Mucosa of gallbladder (tissue), 1 donor: ENCODE data around the gene ABCC6. TPM values are rescaled to one million over a fixed set of nuclear protein-coding genes. Genes with fewer than 3 reads are reported as not detected.
"Not testable (repeated sequence)": the region's sequence is repeated elsewhere in the genome, so short reads cannot be mapped to it uniquely, and the experiment has no call there.

Experiments used
- DNase-seq: peaks from one replicate; pipeline ENCODE4 v3.0.0-alpha.2; 2020; ENCODE audit warnings: low spot score
- total RNA-seq: library from RNA; stranded (reverse); gene quantifications from one replicate; pipeline ENCODE4 v1.2.1, GENCODE V29; 2021
- donor health status: DM: no; HTN: no; CAD: no.

ABCC6 gene
- total RNA-seq, 1 donor from 2014 or later: 27.5 TPM

- no peak for DNase-seq
These were observed 110.7 kb downstream of the ABCC6 start for GRCh38 chr16:16112450-16113053.

- DNase-seq: no peak
These were observed 111.7 kb downstream of the ABCC6 start for GRCh38 chr16:16111639-16112038.

- DNase-seq: no peak
These were observed 113.2 kb downstream of the ABCC6 start for GRCh38 chr16:16110111-16110490.

GRCh38 chr16:16109453-16110110 is 113.7 kb downstream of the ABCC6 start:
- DNase-seq: no peak

- DNase-seq: no peak
These were observed 114.5 kb downstream of the ABCC6 start for GRCh38 chr16:16108759-16109158.

- DNase-seq: no peak
These were observed 115.5 kb downstream of the ABCC6 start for GRCh38 chr16:16107839-16108238.

GRCh38 chr16:16106466-16106865 is 116.8 kb downstream of the ABCC6 start:
- no peak for DNase-seq

- DNase-seq: no peak
These were observed 117.6 kb downstream of the ABCC6 start for GRCh38 chr16:16105646-16106045.

GRCh38 chr16:16104804-16105141 is 118.5 kb downstream of the ABCC6 start:
- not testable (repeated sequence) for DNase-seq

- not testable (repeated sequence) for DNase-seq
These were observed 119.0 kb downstream of the ABCC6 start for GRCh38 chr16:16104132-16104803.

GRCh38 chr16:16102738-16103137 is 120.6 kb downstream of the ABCC6 start:
- DNase-seq: no peak

GRCh38 chr16:16101585-16101984 is 121.7 kb downstream of the ABCC6 start:
- no peak for DNase-seq

- no peak for DNase-seq
These were observed 122.7 kb downstream of the ABCC6 start for GRCh38 chr16:16100631-16101030.

GRCh38 chr16:16099320-16099719 is 124.0 kb downstream of the ABCC6 start:
- DNase-seq: no peak

Other genes with a start within 250 kb of the ABCC6 start
- gene NOMO3, start 9.0 kb upstream of the ABCC6 start, total RNA-seq: 53.1 TPM
- 7.5 TPM for gene NPIPA7, start 155.6 kb upstream of the ABCC6 start, total RNA-seq